Stimulated activated CD8-positive, alpha-beta memory T cell treated with anti-CD3 and anti-CD28 coated beads, Interleukin-7, amount 100 ng/mL, for 4 hours (primary cell): ENCODE results near the gene SCO2.

Experiments used
- DNase-seq, 2 donors: peaks; one replicate each; pipeline ENCODE4 v3.0.0-alpha.2; 2020; ENCODE audit warnings: low read depth in 2 of 2

Gene SCO2

DNA sequence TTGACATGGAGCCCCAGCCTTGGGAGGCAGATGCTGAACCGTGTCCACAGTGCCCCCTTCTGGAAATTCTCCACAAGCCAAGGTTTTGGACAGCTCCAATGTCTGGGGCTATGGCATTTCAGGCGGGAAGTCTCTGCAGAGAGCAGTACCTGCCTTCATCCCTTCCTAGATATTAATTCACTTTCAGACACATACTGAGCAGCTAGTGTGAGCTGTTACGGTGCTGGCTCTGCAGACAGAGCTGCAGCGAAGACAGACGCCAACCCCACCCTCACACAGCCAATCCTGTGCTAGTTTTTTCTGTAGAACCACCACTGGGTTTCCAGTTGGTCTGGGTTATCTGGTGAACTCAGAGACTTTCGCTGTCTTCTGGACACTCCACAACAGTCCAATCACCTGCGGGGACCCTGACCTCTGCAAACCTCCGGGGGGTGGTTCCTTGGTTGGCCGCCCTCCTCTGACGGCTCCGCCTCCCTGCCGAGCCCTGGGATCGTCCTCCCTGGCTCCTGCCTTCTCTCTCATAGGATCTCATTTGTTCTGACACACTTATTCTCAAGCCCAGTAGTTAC is 27.0 kb downstream of the SCO2 start:
- DNase-seq: peak; percentile 37 to 62

DNA sequence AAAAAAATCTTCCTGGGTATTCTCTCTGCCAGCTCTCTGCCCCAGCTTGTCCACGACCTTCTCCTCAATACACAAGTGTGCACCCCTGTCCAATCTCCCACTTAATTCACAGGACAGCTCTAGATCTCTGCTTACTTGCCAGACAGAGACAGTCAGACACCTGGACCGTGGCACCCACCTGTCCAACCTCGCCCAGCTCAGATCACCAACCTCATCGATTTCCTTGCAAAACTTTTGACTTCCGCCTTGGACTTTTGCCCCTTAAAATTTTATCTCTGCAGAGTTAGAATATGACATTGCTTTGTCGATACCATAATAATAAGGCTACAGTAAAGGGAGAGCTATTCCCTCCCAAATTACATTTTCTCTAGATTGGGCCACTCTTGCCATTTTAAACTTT is 28.3 kb downstream of the SCO2 start:
- no peak for DNase-seq

DNA sequence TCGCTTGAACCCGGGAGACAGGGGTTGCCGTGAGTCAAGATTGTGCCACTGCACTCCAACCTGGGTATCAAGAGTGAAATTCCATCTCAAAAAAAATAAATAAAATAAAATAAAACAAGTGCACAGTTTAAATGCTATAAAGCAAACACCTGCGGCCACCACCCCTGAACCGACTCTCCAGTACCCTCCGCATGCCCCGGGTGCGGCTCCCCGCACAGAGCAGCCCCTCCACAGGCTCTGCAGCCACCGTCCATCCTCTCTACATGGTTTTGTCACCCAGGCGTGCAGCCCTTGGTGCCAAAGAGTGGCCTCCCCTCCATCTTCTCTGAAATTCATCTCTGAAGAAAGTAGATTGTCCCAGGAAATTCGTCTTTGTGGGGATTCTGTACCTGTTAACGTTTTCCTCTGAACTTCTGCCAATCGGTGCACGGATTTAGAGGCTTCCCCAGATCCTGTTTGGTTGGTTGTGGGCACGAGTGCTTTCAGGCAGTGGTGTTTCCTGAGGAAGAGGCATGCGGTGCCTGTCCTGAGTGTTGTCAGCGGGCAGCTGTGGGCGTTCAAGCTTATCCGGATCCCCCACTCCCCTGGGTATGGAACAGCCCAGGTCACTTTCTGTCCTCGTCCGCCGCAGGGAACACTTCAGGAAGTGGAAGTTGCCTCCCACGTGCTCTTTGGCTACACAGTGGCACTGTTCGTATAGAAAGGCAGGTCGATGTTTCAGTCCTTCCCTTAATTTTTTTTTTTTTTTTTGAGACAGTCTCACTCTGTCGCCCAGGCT is 34.7 kb downstream of the SCO2 start:
- no peak for DNase-seq

DNA sequence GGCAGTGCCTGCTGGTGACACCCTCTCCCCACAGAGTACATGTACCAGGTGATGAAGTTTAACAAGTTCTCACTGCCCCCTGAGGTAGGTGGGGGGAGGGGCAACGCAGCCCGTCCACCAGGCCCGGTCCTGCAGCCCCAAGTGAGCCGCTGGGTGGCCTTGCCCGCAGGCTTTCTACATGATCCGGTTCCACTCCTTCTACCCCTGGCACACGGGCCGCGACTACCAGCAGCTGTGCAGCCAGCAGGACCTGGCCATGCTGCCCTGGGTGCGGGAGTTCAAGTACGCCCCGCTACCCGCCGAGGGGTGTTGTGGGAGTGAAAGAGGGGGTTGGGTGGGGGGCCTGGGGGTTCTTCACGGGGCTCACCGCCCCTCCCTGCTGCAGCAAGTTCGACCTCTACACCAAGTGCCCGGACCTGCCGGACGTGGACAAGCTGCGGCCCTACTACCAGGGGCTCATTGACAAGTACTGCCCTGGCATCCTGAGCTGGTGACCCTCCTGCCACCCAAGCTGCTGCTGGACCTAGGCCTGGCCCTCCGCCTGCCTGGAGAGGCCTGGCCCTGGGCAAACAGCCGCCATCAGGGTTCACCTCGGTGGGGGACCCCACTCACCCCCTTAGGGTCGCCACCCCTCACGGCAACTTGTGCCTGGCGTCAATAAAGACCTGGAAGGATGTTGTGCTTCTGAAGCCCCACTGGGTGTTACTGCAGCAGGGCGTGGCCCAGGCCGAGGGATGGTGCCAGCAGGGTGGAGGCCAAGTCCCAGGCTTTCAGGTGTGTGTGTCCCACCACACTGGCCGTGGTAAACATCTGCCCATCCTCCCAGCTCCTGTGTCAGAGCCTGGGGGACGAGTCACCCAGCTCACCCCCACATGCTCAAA is 35.8 kb downstream of the SCO2 start:
- DNase-seq: no peak

DNA sequence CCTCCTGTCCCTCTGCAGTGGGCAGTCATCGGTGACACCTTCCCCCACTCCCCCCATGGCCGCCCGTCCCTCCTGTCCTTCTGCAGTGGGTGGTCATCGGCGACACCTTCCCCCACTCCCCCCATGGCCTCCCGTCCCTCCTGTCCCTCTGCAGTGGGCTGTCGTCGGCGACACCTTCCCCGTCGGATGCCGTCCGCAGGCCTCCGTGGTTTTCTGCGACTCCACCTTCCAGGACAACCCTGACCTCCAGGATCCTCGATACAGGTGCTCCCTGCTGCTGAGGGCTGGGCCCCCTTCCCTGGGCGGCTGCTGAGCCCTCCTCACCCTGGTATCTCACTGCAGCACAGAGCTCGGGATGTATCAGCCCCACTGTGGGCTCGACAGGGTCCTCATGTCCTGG is 36.5 kb downstream of the SCO2 start:
- no peak for DNase-seq

DNA sequence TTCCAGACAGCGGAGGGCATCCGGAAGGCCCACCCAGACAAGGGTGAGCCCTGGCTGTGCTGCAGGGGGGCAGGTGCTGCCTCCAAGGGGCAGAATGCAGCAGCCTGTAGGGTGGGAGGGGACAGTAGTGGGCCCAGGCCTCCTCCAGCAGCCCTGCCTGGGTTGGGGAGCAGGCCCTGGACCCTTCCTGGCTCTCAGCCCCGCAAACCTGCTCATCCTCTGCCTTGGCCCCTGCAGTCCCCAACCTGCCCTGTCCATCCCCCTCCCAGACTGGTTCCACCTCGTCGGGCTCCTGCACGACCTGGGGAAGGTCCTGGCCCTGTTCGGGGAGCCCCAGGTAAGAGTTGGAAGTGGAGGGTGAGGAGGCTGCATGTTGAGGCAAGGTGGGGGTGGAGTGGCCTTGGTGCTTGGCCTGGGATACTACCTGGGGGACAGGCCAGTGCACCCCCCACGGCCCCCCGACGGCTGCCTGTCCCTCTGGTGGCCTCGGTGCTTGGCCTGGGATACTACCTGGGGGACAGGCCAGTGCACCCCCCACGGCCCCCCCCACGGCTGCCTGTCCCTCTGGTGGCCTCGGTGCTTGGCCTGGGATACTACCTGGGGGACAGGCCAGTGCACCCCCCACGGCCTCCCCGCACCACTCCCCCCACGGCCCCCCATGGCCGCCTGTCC is 37.3 kb downstream of the SCO2 start:
- no peak for DNase-seq

DNA sequence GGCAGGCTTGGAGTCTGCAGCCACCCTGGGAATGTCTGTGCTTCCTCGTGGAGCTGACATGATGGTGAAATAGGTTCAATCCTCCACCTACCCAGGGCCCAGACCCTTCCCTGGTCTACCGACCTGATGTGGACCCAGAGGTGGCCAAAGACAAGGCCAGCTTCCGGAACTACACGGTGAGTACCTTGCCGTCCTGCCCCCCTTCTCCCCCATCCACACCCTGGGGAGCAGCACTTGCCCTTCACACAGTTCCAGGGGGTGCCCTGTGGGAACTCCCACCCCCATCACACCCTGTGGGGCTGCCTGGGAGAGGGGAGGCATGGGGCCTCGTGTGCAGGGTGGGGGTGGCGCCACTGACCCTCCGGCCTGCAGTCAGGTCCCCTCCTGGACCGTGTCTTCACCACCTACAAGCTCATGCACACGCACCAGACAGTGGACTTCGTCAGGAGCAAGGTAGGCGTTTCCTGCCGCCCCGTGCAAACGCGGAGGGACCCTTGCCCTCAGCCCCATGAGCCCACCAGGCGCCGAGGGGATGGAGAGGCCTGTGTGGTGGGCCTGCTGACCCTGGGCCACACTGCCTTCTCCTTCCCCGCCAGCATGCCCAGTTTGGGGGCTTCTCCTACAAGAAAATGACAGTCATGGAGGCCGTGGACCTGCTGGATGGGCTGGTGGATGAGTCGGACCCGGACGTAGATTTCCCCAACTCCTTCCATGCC is 38.0 kb downstream of the SCO2 start:
- no peak for DNase-seq

DNA sequence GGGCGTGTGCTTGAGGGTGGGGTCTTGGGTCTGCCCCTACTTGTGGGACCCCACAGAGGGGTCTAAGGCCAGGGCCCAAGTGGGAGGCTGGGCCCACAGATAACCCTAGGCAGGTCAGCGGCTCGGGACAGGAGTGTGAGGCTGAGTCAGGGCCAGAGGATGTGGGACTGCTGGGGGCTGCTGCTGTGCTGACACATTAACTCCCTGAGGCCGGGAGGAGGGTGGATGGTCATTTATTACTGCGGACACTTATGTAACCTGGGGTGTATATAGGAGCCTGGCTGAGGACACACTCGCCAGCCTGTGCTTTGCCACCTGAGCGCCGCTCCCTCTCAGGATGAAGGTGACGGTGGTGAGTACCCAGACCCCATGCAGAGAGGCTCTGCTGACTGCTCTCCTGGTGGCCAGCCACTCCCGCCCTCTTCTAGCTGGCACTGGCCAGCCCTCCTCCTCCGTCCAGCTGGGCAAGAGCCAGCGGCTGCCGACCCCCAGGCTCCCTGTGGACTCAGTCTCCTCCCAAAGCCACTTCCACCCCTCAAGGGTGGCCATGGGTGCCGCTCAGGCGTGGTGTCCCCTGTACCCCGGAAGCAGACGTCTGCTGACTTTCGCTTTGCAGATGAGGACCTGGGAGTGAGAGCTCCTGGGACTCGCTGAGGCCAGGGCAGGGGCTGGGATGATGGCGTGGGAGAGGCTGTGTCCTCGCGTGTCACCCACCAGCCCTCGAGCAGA is 38.7 kb downstream of the SCO2 start, which contains the start of gene MIOX:
MIOX (plus strand) TSS at position 299 of the 729 bp plus-strand sequence; CDS start at position 338, 39 bp downstream.
- DNase-seq: no peak

DNA sequence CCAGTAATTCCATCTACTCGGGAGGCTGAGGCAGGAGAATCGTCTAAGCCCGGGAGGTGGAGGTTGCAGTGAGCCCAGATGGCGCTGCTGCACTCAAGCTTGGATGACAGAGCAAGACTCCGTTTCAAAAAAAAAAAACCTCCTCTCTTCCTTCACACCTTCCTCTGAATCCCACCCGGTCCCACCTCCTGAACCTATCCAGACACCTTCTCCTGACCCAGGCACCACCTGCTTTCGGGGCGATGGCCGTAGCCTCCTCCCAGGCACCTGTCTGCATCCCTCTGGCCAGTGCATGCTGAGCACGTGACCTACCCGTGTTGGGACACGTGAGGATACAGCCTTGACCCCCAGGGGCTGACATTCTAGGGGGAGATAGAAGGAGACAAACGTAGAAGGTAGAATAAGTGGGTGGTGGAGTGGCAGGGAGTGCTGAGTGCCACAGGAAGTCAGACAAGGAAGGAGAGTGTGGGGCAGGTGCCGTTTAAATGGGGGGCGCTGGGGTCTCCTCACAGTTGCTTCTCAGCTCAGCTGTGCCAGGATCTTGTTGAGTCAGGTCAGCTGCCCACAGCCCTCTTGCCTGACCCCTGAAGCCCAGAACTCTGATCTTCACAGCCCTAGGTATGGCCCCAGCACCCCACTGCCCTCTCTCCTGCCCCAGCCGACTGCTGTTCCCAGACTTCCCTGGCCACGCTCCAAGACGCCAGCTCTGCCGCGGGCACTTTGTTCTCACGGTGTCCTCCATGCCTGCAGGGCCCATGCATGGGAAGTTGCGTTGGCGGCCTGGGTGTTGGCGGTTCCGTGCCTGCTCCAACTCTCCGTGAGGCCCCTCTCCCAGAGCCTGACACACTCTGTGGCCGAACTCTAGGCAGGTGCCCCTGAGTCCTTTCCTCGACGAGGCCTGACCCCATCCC is 39.9 kb downstream of the SCO2 start:
- no peak for DNase-seq

DNA sequence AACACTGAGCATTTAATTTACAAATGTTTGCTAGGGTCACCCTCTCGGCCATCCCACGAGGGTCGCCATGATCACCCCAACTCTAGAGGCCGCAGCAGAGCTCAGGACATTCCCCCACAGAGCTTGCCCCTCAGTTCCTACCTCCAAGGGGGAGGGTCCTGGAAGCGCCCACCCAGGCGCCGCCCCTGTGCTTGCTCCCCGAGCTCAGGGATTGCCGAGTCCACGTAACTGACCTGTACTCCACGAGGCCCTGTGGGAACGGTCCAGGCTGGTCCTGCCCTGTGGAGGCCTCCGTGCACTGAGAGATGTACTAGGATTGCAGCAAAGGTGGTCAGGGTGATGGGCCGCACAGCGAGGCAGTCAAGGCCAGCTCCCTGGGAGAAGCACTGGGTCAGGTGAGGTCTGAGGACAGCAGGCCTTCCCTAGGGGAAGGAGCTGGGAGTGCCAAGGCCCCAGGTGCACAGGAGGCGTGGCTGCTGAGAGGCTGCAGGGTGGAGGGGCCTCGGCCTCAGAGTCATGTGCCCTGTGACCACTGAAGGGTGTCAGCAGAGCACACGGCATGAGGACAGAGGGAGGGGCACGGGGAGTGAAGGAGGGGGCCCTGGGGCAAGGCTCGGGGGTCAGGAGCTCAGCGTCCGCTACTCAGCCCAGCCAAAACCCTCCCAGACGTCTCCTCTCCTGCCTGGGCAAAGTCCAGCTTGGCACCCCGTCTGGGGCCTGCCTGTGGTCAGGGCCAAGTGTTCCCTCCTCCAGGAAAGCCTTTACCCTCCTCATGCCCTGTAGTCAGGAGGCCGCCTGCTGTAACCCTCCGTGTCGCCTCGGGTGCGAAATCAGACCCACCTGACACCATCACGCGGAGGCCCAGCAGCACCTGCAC is 41.2 kb downstream of the SCO2 start:
- DNase-seq: no peak

DNA sequence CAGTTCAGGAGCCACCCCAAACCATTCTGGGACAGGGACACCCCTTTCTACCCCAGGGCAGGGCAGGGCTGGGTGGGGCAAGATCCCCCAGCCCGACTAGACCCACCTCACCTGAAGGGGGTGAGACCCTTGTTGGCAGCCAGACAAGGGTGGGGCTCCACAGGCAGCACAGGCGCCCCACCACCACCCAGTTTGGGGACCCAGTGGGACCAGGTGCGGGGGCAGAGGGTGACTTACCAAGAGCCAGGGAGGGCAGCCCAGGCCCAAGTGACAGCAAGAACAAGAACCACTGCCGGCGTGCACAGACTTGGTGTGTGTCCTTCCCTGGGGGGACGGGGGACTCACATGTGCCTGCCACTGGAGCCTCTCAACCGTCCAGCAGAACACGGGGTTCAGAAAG is 41.8 kb downstream of the SCO2 start:
- DNase-seq: no peak

DNA sequence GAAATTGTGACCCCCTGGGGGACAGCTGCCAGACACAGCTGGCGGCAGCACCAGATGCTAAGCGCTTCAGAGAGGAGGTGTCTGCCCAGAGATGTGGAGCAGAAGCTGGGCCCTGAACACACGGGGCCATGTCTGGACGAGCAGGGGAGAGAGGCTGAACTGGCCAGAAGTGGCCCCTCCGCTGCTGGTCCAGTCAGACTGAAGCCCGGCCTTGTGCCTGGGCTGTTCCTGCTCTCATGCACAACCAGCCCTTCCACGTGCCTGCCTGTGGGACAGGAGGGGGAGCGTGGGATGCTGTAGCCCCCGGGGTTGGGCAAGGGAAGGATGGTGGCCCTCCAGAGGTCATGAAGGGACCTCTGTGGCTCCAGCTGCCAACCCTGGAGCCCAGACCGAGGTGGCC is 42.3 kb downstream of the SCO2 start:
- no peak for DNase-seq

DNA sequence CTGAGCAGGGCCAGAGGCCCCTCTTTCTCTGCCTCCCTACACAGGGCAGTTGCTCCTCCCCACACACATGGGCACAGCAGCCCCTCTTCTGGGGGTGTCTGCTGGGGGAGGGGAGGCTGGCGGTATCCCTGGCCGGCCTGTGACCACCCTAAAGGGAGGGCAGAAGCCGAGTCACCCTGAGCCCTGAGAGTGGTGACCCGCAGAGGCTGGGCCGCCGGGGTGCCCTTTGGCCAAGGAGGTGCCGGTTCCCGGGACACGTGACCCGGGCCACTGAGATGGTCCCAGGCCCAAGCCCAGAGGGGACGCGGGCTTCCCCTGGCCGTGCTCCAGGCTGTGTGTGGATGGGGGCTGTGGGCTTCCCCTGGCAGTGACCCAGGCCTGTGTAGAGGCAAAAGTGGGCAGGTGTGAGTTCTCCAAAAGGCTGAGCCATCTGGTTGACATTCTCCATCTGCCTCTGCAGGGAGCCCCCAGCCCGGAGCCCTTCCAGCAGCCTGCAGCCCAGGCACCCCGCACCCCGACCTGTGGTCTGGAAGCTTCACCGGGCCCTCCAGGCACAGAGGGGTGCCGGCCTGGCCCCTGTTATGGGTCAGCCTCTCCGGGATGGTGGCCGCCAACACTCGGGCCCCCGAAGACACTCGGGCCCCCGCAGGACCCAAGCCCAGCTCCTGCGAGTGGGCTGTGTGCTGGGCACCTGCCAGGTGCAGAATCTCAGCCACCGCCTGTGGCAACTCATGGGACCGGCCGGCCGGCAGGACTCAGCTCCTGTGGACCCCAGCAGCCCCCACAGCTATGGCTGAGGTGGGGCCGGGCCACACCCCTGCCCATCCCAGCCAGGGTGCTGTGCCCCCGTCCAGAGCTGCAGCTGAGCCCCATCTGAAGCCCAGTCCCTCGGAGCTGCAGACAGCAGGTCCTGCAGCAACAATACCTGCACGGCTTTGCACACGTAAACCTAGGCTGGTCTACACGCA is 43.0 kb downstream of the SCO2 start:
- no peak for DNase-seq

DNA sequence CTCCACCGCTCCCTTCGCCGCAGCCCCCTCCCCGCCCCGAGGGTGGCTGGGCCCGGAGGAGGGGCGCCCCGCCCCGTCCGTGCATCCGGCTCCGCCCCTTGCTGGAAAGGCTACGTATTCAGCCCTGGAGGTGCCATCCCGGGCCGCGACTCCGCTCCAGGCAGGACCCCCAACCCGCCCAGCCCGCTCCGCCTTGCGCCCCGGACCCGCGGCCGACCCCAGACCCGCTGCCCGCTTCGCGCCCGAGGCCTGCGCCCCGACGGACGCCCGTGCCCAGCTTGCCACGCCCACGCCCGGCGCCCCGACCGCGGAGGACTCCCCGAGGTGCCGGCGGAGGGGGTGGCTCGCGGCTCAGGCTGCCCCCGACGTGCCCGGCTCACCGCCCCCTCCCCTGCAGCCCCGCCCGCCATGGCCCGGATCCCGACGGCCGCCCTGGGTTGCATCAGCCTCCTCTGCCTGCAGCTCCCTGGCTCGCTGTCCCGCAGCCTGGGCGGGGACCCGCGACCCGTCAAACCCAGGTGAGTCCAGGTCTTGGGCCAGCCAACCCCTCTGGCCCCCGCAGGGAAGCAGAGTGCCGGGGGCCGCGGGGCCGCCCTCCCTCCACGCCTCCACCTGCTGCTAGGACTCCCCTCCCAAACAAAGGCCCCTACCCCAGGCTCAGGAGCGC is 43.8 kb downstream of the SCO2 start, which contains the start of gene ADM2:
ADM2 (plus strand) TSS at position 104 of the 667 bp plus-strand sequence; CDS start at position 409, 305 bp downstream.
- peak in 1 of 2 donors; percentile 52 for DNase-seq

DNA sequence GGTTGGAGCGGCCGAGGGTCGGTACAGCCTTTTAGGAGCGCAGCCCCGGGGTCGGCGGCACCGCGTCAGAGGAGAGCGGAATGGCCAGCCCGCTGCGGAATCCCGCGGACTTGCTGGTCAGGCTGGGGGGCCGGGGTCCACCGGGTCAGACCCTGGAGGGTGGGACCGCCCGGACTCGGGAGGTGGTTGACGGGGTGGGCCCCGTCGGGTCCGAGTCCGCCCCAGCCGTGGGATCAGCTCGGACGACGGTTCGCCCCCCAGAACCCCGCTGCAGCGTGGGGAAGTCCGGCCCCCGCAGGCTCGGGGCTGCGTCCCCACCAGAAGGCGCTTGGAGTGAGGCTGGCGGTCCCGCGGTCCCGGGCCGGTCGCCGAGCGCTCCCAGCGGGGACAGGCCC is 44.4 kb downstream of the SCO2 start:
- no peak for DNase-seq

DNA sequence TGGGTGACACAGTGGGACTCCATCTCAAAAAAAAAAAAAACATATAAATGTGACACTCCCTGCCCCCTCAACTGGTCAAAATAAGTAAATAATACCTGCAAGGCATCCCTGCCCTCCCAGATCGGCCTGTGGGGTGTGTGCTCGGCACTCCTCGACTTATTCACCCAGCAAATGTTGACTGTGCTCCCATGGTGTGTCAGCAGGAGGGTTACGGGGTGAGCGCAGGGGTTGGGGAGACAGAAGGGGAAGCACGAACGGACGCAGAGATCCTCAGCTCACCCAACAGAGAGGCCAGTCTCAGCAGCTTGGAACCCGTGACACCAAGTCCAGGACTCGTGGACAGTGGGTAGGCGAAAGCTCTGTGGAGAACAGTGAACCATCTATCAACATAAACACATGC is 45.7 kb downstream of the SCO2 start:
- DNase-seq: no peak

DNA sequence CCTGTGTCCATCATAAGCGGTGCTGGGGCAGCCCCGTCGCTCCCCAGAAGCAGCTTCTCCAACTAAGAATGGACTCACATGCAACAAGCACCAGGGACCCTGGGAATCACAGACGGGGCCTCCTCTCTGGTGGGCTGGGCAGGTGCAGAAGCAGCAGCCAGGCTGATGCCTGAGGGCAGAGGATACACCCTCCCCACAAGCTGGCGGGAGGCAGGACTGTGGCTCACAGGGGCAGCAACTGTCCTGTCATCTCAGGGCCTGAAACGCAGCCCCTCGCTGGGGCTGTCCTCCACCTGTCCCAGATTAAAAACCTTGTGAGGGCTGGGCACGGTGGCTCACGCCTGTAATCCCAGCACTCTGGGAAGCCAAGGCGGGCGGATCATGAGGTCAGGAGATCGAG is 47.5 kb downstream of the SCO2 start:
- no peak for DNase-seq
